PFSK-1 (cell line): ENCODE results near the gene PIKFYVE.

ENCODE experiments used
- FOXP2 ChIP-seq: optimal IDR thresholded peaks from 2 replicates; pipeline ENCODE3; 2011; ENCODE audit warnings: borderline replicate concordance, control low read depth, inconsistent platforms; ENCODE audit not compliant: insufficient read depth; ENCODE audit errors: extremely low read length, extremely low read depth
- POLR2AphosphoS5 ChIP-seq: IDR thresholded peaks from 2 replicates; pipeline ENCODE4 v1.6.1; 2012; ENCODE audit warnings: low read depth, mild to moderate bottlenecking, control low read depth, low read length, moderate library complexity
- REST ChIP-seq, 2 experiments: IDR thresholded peaks; 2 replicates each; pipeline versions ENCODE4 v1.6.1 to v1.8.0; 2011 to 2012; ENCODE audit warnings: low read depth in 2 of 2, low read length in 2 of 2, control low read depth in 1 of 2, inconsistent platforms in 1 of 2, mild to moderate bottlenecking in 1 of 2, moderate library complexity in 1 of 2; ENCODE audit not compliant: insufficient read depth in 1 of 2
- SIN3A ChIP-seq: IDR thresholded peaks from 2 replicates; pipeline ENCODE4 v1.6.1; 2012; ENCODE audit warnings: mild to moderate bottlenecking, low read length, moderate library complexity, borderline replicate concordance; ENCODE audit not compliant: insufficient read depth
- TAF1 ChIP-seq: IDR thresholded peaks from 2 replicates; pipeline ENCODE4 v1.6.1; 2012; ENCODE audit warnings: low read length, control low read depth, borderline replicate concordance; ENCODE audit not compliant: insufficient read depth

The PIKFYVE gene

GRCh38 chr2:208285853-208286252 lies 19.8 kb downstream of the PIKFYVE start:
- TF ChIP-seq TAF1 = no peak
- no peak for TF ChIP-seq FOXP2
- no peak for TF ChIP-seq SIN3A
- no peak for TF ChIP-seq POLR2AphosphoS5
- TF ChIP-seq REST (IDR thresholded peaks at IDR 0.05; ENCODE audit: insufficient read depth in 1 of 2, low read depth in 2 of 2, low read length in 2 of 2) = no peak

GRCh38 chr2:208294482-208295024 lies 28.5 kb downstream of the PIKFYVE start:
- TF ChIP-seq REST (IDR thresholded peaks at IDR 0.05; ENCODE audit: insufficient read depth in 1 of 2, low read depth in 2 of 2, low read length in 2 of 2) = no peak
- no peak for TF ChIP-seq POLR2AphosphoS5
- TF ChIP-seq TAF1 = no peak
- no peak for TF ChIP-seq FOXP2
- TF ChIP-seq SIN3A = no peak

- no peak for TF ChIP-seq SIN3A
- no peak for TF ChIP-seq POLR2AphosphoS5
- TF ChIP-seq REST (IDR thresholded peaks at IDR 0.05; ENCODE audit: insufficient read depth in 1 of 2, low read depth in 2 of 2, low read length in 2 of 2) = no peak
- TF ChIP-seq TAF1 = no peak
- TF ChIP-seq FOXP2 = no peak
Observed at GRCh38 chr2:208295834-208296233, 29.8 kb downstream of the PIKFYVE start.

GRCh38 chr2:208296610-208297009 lies 30.6 kb downstream of the PIKFYVE start:
- TF ChIP-seq POLR2AphosphoS5 (no peak), REST (IDR thresholded peaks at IDR 0.05; ENCODE audit: insufficient read depth in 1 of 2, low read depth in 2 of 2, low read length in 2 of 2) (no peak), TAF1 (no peak), FOXP2 (no peak), SIN3A (no peak)

- TF ChIP-seq REST (IDR thresholded peaks at IDR 0.05; ENCODE audit: insufficient read depth in 1 of 2, low read depth in 2 of 2, low read length in 2 of 2) = no peak
- no peak for TF ChIP-seq FOXP2
- TF ChIP-seq TAF1 = no peak
- no peak for TF ChIP-seq POLR2AphosphoS5
- no peak for TF ChIP-seq SIN3A
Observed at GRCh38 chr2:208297961-208298360, 31.9 kb downstream of the PIKFYVE start.
